Right renal cortex interstitium (tissue), 3 donors: ENCODE results near the gene CKB. TPM values are rescaled to one million over a fixed set of nuclear protein-coding genes. Genes with fewer than 3 reads are reported as not detected.

Source experiments
- DNase-seq, 3 donors: peaks; one replicate each; pipeline ENCODE4 v3.0.0-alpha.2; 2013; ENCODE audit warnings: low read depth in 3 of 3, low spot score in 2 of 3
- polyA plus RNA-seq, 3 donors: library from polyadenylated mRNA; unstranded; fragments of 120-200 nt; gene quantifications; one replicate each; pipeline ENCODE4 v1.2.1, GENCODE V29; 2013; ENCODE audit not compliant: insufficient read length in 3 of 3

CKB gene
- polyA plus RNA-seq, 3 donors, result 98.8 to 122 (median 118) TPM

DNA sequence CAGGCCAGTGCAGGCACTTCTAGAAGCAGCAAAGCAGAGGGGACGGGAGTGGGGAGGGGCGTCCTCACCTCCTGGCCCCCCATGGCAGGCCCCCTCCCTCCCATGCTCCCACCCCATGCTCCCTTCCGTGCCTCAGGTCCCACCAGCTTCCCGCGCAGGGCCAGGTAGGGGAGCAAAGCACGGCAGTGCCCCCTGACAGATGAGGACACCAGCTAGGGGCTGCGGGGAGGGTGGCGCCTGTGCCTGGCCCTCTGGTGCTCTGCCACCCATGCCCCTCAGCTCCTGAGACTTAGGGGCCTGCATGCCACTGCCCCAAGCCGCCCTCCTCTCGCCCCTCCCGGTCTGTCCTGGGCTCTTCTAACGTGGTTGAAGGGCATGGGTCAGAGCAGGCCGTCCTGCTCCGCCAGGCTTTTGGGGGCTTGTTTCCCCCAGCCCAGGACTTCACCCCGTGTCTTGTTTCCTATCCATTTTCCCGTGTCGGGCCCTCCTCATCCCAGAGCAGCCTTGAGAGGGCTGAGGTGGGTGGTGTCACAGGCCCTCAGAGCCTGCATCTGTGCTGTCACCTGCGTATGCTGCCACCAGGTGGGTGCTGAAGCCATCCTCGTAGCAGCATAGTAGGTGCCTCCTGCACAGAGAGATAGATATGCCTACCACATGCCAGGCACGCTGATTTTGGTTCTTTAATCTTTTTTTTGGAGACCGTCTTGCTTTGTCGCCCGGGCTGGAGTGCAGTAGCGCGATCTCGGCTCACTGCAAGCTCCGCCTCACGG is 16.6 kb upstream of the CKB start:
- no peak for DNase-seq

DNA sequence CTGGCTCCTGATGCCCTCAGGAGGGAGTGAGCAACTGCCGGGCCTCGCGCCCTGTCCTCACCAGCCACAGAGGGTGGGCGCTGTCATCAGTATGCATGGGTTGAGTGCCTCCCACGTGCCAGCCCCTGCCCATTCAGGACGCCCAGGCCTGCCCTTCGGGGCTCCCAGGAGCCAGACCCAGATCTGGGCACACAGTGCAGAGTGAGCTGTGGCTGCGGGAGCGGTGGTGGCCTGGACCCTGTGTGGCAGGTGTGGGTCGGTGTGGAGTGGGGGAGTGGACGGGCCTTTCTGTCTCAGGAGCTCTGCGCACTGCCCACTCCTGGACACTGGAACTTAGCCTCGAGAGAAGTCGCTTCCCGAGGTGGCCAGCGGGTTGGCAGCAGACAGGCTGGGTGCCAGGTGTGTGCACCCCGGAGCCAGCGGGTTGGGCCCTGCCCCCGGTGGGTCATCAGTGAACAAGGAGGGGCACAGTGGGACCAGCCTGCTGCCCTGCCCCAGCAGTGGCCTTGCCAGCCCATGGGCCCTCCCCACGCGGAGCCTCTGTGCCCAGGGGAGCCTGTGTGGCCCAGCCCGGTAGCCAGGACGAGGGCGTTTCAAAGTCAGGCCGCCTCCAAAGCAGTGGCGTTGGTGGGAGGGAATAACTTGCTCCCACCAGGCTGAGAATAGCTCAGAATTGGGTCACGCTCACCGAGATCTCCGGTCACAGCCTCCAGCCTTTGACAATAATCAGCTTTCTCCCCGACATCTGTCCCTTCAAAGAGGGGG is 15.8 kb upstream of the CKB start:
- DNase-seq, result no peak

GRCh38 chr14:103537175-103537990 is 14.8 kb upstream of the CKB start:
- no peak for DNase-seq

GRCh38 chr14:103536693-103537092 is 14.1 kb upstream of the CKB start:
- DNase-seq, result no peak

DNA sequence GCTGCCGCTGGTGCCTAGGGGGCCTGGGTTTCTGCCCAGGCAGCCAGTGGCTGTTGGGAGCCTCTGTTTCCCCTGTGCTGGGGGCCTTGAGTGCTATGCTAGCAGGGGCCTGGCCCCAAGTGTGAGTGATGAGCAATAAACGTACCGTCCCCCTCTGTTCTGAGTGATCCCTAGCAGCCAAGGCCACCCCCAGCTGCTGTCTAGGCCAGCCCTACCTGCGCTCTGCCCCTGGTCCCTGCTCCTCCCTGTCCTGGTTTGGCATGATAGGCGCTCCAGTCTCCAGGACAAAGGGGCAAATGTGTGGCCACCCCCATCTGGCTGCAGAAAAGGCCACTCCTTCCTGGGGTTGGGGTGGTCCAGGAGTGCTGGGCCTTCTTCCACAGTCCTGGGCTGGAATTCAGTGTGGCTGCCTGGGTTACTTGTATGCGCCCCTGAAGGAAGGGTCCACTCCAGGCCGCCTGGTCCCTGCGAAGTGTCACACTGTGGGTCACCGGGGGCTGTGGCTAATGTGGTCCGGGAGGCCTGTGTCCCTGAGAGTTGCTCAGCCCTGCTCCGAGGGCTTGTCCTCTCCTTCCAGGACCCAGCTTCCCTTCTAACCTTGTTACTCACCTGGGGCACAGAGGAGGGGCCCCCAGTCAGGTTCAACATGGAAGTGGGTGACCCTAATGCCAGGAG is 13.4 kb upstream of the CKB start:
- no peak for DNase-seq

DNA sequence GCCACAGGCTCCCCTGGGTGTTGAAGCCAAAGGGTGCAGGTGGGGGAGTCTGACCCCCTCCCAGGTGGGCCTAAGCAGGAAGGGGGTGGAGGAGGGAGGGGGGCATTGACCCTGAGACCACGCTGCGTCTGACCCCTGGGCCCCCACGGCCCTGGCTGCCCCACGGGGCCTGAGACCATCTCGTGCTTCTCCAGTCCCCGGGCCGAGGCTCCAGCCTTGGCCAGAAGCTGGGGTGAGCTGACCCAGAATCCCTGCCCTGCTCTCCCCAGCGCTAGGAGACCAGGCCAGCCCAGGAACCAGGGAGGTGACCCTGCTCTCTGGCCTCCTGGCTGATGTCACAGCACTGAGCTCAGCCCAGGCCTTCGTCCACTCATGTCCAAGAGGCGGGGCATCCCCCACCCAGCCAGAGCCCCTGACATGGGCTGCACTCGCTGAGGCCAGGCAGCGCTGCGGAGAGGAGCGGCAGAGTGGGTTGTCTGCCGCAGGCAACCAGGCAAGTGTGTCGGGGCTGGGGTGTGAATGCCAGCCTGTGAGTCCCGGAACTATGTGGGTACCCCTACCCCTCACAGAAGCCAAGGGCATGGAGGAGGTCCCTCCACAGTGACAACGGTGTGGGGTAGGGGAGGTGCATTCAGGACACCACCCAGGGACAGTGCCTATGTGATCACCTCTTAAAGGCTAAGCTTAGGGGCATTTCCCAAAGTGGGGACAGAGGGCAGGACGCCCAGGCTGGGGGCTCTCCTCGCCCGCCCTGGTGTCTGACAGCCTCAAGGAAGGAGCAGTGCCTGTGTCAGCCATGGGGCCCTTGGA is 12.7 kb upstream of the CKB start:
- no peak for DNase-seq

DNA sequence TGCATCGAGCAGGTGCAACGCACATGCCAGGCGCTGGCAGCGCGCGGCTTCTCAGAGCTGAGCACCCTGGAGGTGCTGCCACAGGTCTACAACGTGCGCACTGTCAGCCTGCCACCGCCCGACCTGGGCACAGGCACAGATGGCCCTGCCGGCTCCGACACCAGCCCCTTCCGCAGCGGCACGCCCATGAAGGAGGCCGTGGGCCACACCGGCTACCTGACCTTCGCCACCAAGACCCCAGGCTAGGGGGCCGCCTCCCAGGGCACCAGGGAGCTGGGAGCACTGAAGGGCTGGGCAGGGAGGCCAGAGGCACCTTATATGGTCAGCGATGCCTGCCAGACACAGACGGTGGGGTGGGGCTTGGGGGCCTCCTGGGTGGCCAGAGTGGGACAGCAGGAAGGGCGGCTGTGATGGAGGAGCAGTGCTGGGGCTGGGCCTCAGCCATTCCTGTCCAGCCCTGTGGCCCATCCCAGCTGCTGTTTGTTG is 12.0 kb upstream of the CKB start:
- DNase-seq, result no peak

GRCh38 chr14:103533999-103534575 is 11.5 kb upstream of the CKB start:
- no peak for DNase-seq

DNA sequence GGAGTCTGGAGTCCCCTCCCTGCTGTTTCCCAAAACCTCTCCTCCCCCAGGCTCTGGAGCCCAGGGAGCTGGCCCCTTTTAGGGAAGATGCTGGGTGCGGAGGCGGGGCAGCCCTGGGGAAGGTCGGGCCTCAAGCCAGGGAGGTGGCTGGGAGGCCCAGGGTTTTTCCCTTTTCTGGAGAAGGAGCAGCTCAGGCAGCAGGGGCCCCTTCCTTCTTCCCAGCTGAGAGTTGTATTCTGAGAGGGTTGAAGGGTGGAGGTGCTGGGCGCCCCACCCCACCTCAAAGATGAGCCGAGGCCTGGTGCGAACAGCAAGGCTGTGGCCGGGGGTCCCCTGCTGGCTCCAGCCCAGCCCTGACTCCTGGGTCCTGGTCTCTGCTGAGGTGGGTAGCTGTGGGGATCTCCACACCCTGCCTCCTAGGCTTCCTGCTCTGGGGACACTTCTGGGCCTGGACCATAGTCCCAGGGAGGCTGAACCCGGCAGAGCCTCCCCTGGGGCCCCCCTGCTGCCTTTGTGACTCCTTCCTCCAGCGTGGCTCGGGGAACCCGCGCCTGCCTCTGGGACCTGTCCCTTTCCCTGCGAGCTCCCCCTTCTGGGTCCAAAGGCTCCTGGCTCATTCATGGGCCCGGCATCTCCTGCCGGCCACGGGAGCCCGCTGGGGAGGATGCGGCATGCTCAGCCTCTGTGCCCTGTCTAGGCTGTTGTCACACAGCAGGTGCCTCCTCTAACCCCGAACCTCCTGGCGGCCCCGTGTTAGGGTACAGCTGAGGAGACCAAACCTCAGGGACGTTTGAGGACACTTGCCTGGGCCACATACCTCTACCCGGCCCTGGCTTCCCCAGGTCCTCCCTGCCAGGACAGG is 10.7 kb upstream of the CKB start:
- no peak for DNase-seq

GRCh38 chr14:103532216-103533136 is 9.8 kb upstream of the CKB start:
- DNase-seq, result no peak

GRCh38 chr14:103531421-103532215 is 9.0 kb upstream of the CKB start:
- no peak for DNase-seq

DNA sequence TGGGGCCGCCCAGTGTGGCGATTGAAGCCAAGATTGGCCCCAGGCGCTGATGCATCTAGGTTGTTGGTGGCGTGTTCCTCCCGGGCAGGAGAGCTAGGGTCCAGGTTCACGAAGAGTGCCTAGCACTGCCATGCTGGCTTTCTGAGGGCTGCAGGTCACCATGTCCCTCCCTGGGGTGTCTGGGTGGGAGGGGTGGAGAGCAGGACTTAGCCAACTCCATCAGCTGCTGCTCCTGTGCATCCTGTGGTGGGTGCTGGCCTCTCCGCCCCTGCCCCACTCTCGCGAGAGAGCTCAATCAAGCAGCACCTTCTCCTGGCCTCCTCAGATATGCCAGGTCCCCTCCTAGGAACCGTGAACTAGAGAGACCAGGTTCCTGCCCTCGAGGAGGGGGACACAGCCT is 8.2 kb upstream of the CKB start:
- no peak for DNase-seq

- DNase-seq, result no peak
Observed at GRCh38 chr14:103530390-103530789, 7.8 kb upstream of the CKB start.

DNA sequence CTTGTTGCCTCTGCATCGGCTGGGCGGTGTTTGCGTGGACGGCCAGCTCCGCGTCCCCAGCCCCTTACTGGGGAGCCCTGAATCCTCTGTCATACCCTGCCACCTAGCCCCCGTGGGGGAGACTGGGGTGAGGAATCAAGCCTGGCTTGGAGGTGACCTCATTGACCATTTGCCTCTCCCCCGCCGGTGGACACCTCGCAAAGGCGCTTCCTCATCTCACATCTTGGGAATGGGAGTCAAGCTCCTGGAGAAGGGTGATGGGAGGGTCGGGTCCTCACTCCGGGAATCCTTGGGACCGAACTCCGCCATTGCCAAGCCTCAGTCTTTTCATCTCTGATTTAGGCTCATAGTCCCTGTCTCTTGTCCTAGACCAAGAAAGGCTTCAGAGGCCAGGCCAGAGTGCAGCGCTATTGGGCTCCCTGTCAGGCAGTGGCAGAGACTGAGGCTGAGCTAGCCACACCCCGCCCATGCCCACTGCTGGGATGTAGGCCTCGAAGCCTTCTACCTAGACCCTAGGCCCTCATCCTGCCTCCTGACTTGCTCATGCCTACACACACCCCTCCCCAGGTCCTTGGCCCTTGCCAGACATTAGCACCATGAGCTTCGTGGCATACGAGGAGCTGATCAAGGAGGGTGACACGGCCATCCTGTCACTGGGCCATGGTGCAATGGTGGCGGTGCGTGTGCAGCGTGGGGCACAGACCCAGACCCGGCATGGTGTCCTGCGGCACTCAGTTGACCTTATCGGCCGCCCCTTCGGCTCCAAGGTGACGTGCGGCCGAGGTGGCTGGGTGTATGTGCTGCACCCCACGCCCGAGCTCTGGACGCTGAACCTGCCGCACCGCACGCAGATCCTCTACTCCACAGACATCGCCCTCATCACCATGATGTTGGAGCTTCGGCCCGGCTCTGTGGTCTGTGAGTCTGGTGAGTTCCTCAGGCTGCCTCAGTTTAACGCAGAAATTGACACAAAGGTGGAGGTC is 7.0 kb upstream of the CKB start:
- DNase-seq, result no peak

GRCh38 chr14:103528587-103529382 is 6.2 kb upstream of the CKB start, which contains the start of gene TRMT61A:
Gene TRMT61A, plus strand, starts transcription at chr14:103529196. Its CDS starts 783 bp downstream, at chr14:103529979.
- peak in 2 of 3 donors; percentile 73 to 79 for DNase-seq
